Measurements from ENCODE around the gene USP24. TPM values are rescaled to one million over a fixed set of nuclear protein-coding genes. Genes with fewer than 3 reads are reported as not detected.

Gene USP24
- total RNA-seq, 1 donor from 2014 or later = 30.8 TPM

DNA sequence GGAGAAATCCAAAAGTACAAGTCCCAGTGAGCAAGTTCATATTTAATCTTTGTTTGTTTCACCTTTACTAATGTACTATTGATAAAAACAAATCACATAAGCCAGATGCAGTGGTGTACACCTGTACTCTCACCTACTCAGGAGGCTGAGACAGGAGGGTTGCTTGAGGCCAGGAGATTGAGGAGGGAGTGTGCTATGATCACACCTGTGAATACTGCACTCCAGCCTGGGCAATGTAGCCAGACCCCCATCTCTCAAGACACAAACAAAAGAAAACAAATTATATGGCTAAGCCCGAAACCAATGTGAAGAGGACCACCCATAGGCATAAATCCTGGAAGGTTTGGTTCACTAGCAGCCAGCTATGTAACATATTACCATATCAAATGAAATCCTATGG is 9.6 kb upstream of the USP24 start:
- Histone ChIP-seq H3K27me3 (ENCODE audit: insufficient read depth, low read length) (no peaks in the 10 kb centered on the region), H3K9me3 (ENCODE audit: insufficient read depth, low read depth, low read length) (no peaks in the 10 kb centered on the region), H3K27ac (ENCODE audit: low read depth, low read length) (no peak overlapping the region), H3K36me3 (ENCODE audit: insufficient read depth, low read length) (no peaks in the 10 kb centered on the region), H3K4me1 (ENCODE audit: insufficient read depth, low read length) (no peaks in the 10 kb centered on the region), H3K79me2 (ENCODE audit: insufficient read depth, low read length) (no peaks in the 10 kb centered on the region), H2AFZ (ENCODE audit: low read depth, low read length) (no peak overlapping the region), H3K4me2 (ENCODE audit: low read length) (no peak overlapping the region), H3K9ac (ENCODE audit: low read length) (no peak overlapping the region), H3K4me3 (ENCODE audit: insufficient read depth, low read depth, low read length) (no peak overlapping the region), H4K20me1 (ENCODE audit: insufficient read depth, low read length) (no peaks in the 10 kb centered on the region)
- no peak overlapping the region for H3K4me3 Mint-ChIP-seq (ENCODE audit: unreplicated experiment)
- FAIRE-seq (no peak), DNase-seq (ENCODE audit: low read depth) (no peak)
- H3K27me3 Mint-ChIP-seq (ENCODE audit: low read depth, unreplicated experiment) = peaks cover 9% of the 10 kb centered on the region
- H3K9me3 Mint-ChIP-seq (ENCODE audit: unreplicated experiment) = peaks cover 3% of the 10 kb centered on the region
- no peaks in the 10 kb centered on the region for H3K4me1 Mint-ChIP-seq (ENCODE audit: low read depth, unreplicated experiment)
- TF ChIP-seq, protein P1, sequence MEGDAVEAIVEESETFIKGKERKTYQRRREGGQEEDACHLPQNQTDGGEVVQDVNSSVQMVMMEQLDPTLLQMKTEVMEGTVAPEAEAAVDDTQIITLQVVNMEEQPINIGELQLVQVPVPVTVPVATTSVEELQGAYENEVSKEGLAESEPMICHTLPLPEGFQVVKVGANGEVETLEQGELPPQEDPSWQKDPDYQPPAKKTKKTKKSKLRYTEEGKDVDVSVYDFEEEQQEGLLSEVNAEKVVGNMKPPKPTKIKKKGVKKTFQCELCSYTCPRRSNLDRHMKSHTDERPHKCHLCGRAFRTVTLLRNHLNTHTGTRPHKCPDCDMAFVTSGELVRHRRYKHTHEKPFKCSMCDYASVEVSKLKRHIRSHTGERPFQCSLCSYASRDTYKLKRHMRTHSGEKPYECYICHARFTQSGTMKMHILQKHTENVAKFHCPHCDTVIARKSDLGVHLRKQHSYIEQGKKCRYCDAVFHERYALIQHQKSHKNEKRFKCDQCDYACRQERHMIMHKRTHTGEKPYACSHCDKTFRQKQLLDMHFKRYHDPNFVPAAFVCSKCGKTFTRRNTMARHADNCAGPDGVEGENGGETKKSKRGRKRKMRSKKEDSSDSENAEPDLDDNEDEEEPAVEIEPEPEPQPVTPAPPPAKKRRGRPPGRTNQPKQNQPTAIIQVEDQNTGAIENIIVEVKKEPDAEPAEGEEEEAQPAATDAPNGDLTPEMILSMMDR (IDR thresholded peaks at IDR 0.05; ENCODE audit: insufficient read depth, low read depth, low read length) = no peak
- no peak for TF ChIP-seq EZH2 (IDR thresholded peaks at IDR 0.05; ENCODE audit: insufficient read depth, low read length)
- H3K27ac Mint-ChIP-seq (ENCODE audit: unreplicated experiment) = no peak overlapping the region
- H3K36me3 Mint-ChIP-seq (ENCODE audit: low read depth, unreplicated experiment) = no peaks in the 10 kb centered on the region

DNA sequence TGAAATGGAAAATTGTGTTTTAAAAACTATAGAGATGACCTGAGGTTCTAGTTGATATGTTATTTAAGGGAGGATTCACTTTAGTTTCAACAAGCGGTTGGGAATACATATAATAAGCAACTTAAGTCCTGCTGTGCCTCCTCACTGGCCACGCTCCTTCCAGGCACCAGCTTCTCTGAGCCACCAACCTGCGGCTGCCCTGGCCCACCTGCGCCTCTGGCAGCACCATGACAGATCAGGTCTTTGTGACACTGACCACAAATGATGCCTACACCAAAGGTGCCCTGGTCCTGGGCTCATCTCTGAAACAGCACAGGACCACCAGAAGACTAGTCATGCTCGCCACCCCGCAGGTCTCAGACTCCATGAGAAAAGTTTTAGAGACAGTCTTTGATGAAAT is 7.0 kb upstream of the USP24 start:
- Mint-ChIP-seq H3K4me3 (ENCODE audit: unreplicated experiment) (no peak overlapping the region), H3K27ac (ENCODE audit: unreplicated experiment) (no peak overlapping the region)
- DNase-seq (ENCODE audit: low read depth) = no peak

More for the DNA sequence above, 7.0 kb upstream of the USP24 start:
- Histone ChIP-seq H3K4me2 (ENCODE audit: low read length) (no peak overlapping the region), H3K4me3 (ENCODE audit: insufficient read depth, low read depth, low read length) (no peak overlapping the region), H3K9me3 (ENCODE audit: insufficient read depth, low read depth, low read length) (no peaks in the 10 kb centered on the region), H3K4me1 (ENCODE audit: insufficient read depth, low read length) (no peaks in the 10 kb centered on the region), H3K79me2 (ENCODE audit: insufficient read depth, low read length) (no peaks in the 10 kb centered on the region), H3K9ac (ENCODE audit: low read length) (no peak overlapping the region), H2AFZ (ENCODE audit: low read depth, low read length) (no peak overlapping the region), H3K27ac (ENCODE audit: low read depth, low read length) (no peak overlapping the region), H3K27me3 (ENCODE audit: insufficient read depth, low read length) (no peaks in the 10 kb centered on the region), H3K36me3 (ENCODE audit: insufficient read depth, low read length) (no peaks in the 10 kb centered on the region), H4K20me1 (ENCODE audit: insufficient read depth, low read length) (no peaks in the 10 kb centered on the region)
- Mint-ChIP-seq H3K4me1 (ENCODE audit: low read depth, unreplicated experiment) (no peaks in the 10 kb centered on the region), H3K9me3 (ENCODE audit: unreplicated experiment) (peaks cover 3% of the 10 kb centered on the region), H3K27me3 (ENCODE audit: low read depth, unreplicated experiment) (peaks cover 9% of the 10 kb centered on the region), H3K36me3 (ENCODE audit: low read depth, unreplicated experiment) (no peaks in the 10 kb centered on the region)
- FAIRE-seq = no peak
- TF ChIP-seq EZH2 (IDR thresholded peaks at IDR 0.05; ENCODE audit: insufficient read depth, low read length) = no peak
- TF ChIP-seq, protein P1 (IDR thresholded peaks at IDR 0.05; ENCODE audit: insufficient read depth, low read depth, low read length) = no peak

Data from astrocyte (in vitro differentiated cells and primary cell).